ENCODE results near the gene RSRP1. TPM values are rescaled to one million over a fixed set of nuclear protein-coding genes. Genes with fewer than 3 reads are reported as not detected.
A peak's percentile ranks its signal among the peaks of the same experiment; 100 is the strongest.

RSRP1 gene
- total and polyA plus RNA-seq, 2 donors (not counting 1 experiment from before 2014, with no cell fraction given) = 387 to 482 TPM

DNA sequence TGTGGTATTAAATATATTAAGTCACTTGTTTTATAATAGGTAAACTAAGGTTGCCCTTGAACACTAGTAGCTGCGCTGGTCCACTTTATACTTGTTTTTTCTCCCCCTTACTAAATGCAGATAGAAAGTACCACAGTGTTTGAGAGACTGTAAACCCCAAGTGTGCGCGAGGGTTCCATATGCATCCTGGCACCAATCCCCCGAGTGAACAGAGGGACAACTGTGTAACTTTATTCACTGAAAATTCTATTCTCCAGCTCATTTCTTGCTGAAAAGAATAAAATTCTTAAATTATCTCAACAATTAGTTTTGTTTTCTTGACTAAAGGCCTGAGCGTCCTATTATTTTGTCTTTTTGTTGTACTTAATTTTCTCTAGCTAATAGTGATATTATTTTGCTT, 1.9 kb downstream of the RSRP1 start:
- Mint-ChIP-seq H3K27ac (peak overlapping the region; percentile 100), H3K4me3 (peak overlapping the region; percentile 99), H3K4me1 (peaks cover 51% of the 10 kb centered on the region), H3K9me3 (ENCODE audit: insufficient read depth) (no peaks in the 10 kb centered on the region), H3K27me3 (no peaks in the 10 kb centered on the region)
- intact Hi-C loops (cut with micrococcal nuclease) = loop anchor here (5.0 to 10.0 kb wide), 3 partner anchors 318 to 569 kb away; partner anchors contain the start of genes MAN1C1 and MTFR1L
- Histone ChIP-seq H3K9ac (ENCODE audit: low read length) (peak overlapping the region; percentile 98), H3K27me3 (replicated peaks in 1 of 4; ENCODE audit: control extremely low read depth in 1 of 4, control insufficient read depth in 3 of 4, insufficient read depth in 4 of 4, low read length in 3 of 4) (no peaks in the 10 kb centered on the region), H3K4me1 (ENCODE audit: control insufficient read depth in 2 of 2, insufficient read depth in 2 of 2, low read length in 2 of 2) (peaks cover 29 to 32% of the 10 kb centered on the region in 2 donors), H2AFZ (ENCODE audit: insufficient read depth, low read depth, low read length, poor library complexity, severe bottlenecking) (no peak overlapping the region), H3K4me2 (replicated peaks; ENCODE audit: low read depth, low read length, poor library complexity, severe bottlenecking) (peak overlapping the region; percentile 82), H3K79me2 (ENCODE audit: control insufficient read depth, insufficient read depth, low read length) (peaks cover 27% of the 10 kb centered on the region), H3K9me3 (ENCODE audit: control extremely low read depth in 1 of 3, control insufficient read depth in 2 of 3, insufficient read depth in 1 of 3, low read length in 2 of 3) (no peaks in the 10 kb centered on the region), H4K20me1 (ENCODE audit: control insufficient read depth, insufficient read depth, low read length, poor library complexity, severe bottlenecking) (peaks cover 42% of the 10 kb centered on the region), H3K27ac (ENCODE audit: low read length in 2 of 2) (peak overlapping the region in 1 of 2 donors; percentile 97), H3K36me3 (replicated peaks in 1 of 2; ENCODE audit: control extremely low read depth in 1 of 2, control insufficient read depth in 1 of 2, extremely low read depth in 1 of 2, insufficient read depth in 2 of 2, low read length in 1 of 2) (peaks cover 10 to 52% of the 10 kb centered on the region in 2 experiments), H3K4me3 (ENCODE audit: control extremely low read depth in 1 of 5, extremely low read depth in 1 of 5, insufficient read depth in 1 of 5, low read depth in 2 of 5, low read length in 4 of 5) (peak overlapping the region in 4 of 5 experiments; percentile 5 to 99 (median 96))
- ChIA-PET CTCF (interaction anchor here (0.6 to 1.8 kb wide), 2 partner anchors 13 to 1290 kb away, joined by 3 to 7 read pairs; partner anchors contain the start of gene SYF2), POLR2A (interaction anchor here (0.5 to 1.7 kb wide), 3 partner anchors 13 to 1053 kb away, joined by 3 to 15 read pairs (median 7); partner anchors contain the start of gene SYF2)
- ATAC-seq (ENCODE audit: low read depth) (no peak), DNase-seq (no peak)
- no CpG with 5 or more reads among the region's 5 CpGs for WGBS (ENCODE audit: insufficient coverage)
- no peak for TF ChIP-seq EZH2 (IDR thresholded peaks at IDR 0.05; ENCODE audit: borderline replicate concordance, insufficient read depth, low read depth, low read length, poor library complexity, severe bottlenecking)
- TF ChIP-seq, protein P1, sequence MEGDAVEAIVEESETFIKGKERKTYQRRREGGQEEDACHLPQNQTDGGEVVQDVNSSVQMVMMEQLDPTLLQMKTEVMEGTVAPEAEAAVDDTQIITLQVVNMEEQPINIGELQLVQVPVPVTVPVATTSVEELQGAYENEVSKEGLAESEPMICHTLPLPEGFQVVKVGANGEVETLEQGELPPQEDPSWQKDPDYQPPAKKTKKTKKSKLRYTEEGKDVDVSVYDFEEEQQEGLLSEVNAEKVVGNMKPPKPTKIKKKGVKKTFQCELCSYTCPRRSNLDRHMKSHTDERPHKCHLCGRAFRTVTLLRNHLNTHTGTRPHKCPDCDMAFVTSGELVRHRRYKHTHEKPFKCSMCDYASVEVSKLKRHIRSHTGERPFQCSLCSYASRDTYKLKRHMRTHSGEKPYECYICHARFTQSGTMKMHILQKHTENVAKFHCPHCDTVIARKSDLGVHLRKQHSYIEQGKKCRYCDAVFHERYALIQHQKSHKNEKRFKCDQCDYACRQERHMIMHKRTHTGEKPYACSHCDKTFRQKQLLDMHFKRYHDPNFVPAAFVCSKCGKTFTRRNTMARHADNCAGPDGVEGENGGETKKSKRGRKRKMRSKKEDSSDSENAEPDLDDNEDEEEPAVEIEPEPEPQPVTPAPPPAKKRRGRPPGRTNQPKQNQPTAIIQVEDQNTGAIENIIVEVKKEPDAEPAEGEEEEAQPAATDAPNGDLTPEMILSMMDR (IDR thresholded peaks at IDR 0.05) = no peak

GRCh38 chr1:25243907-25244306, 3.3 kb downstream of the RSRP1 start:
- Histone ChIP-seq H3K4me2 (replicated peaks; ENCODE audit: low read depth, low read length, poor library complexity, severe bottlenecking) (no peak overlapping the region), H3K9me3 (ENCODE audit: control extremely low read depth in 1 of 3, control insufficient read depth in 2 of 3, insufficient read depth in 1 of 3, low read length in 2 of 3) (no peaks in the 10 kb centered on the region), H4K20me1 (ENCODE audit: control insufficient read depth, insufficient read depth, low read length, poor library complexity, severe bottlenecking) (peaks cover 42% of the 10 kb centered on the region), H3K9ac (ENCODE audit: low read length) (no peak overlapping the region), H3K4me3 (ENCODE audit: control extremely low read depth in 1 of 5, extremely low read depth in 1 of 5, insufficient read depth in 1 of 5, low read depth in 2 of 5, low read length in 4 of 5) (no peak overlapping the region), H3K4me1 (ENCODE audit: control insufficient read depth in 2 of 2, insufficient read depth in 2 of 2, low read length in 2 of 2) (peaks cover 39 to 45% of the 10 kb centered on the region in 2 donors), H3K36me3 (replicated peaks in 1 of 2; ENCODE audit: control extremely low read depth in 1 of 2, control insufficient read depth in 1 of 2, extremely low read depth in 1 of 2, insufficient read depth in 2 of 2, low read length in 1 of 2) (peaks cover 10 to 52% of the 10 kb centered on the region in 2 experiments), H3K27ac (ENCODE audit: low read length in 2 of 2) (no peak overlapping the region), H3K79me2 (ENCODE audit: control insufficient read depth, insufficient read depth, low read length) (peaks cover 27% of the 10 kb centered on the region), H3K27me3 (replicated peaks in 1 of 4; ENCODE audit: control extremely low read depth in 1 of 4, control insufficient read depth in 3 of 4, insufficient read depth in 4 of 4, low read length in 3 of 4) (no peaks in the 10 kb centered on the region), H2AFZ (ENCODE audit: insufficient read depth, low read depth, low read length, poor library complexity, severe bottlenecking) (no peak overlapping the region)
- Mint-ChIP-seq H3K27me3 (no peaks in the 10 kb centered on the region), H3K9me3 (ENCODE audit: insufficient read depth) (no peaks in the 10 kb centered on the region), H3K4me3 (no peak overlapping the region), H3K4me1 (peaks cover 65% of the 10 kb centered on the region), H3K27ac (no peak overlapping the region)
- ATAC-seq (ENCODE audit: low read depth) (no peak), DNase-seq (no peak)
- 64% methylated on average over 2 of the region's 6 CpGs for WGBS (ENCODE audit: insufficient coverage)
- intact Hi-C loops (cut with micrococcal nuclease) = loop anchor here (10.0 kb wide), 2 partner anchors 371 to 571 kb away; partner anchors contain the start of genes MAN1C1 and MTFR1L
- CTCF ChIA-PET = interaction anchor here (1.4 to 1.8 kb wide), 2 partner anchors 11 to 12 kb away, joined by 4 to 7 read pairs; partner anchors contain the start of gene SYF2
- POLR2A ChIA-PET = no interaction called here
- TF ChIP-seq, protein P1 (IDR thresholded peaks at IDR 0.05) = no peak
- TF ChIP-seq EZH2 (IDR thresholded peaks at IDR 0.05; ENCODE audit: borderline replicate concordance, insufficient read depth, low read depth, low read length, poor library complexity, severe bottlenecking) = no peak
